OCI-LY7 (cell line): ENCODE results near the gene CTDNEP1. TPM values are rescaled to one million over a fixed set of nuclear protein-coding genes. Genes with fewer than 3 reads are reported as not detected.

ENCODE experiments used
- BruUV-seq: library from RNA; stranded (reverse); fragments of 400-500 nt; replicated peaks from 2 replicates; lab custom pipeline; 2021; lab: Mats Ljungman, UMichigan
- CTCF ChIA-PET: fragments of 300-600 bp; sonication (Branson Sonifier 250); formaldehyde crosslinking; loops from one replicate; lab custom pipeline; 2022; ENCODE audit warnings: antibody characterized with exemption; ENCODE audit not compliant: unreplicated experiment; lab: Charles Lee
- POLR2A ChIA-PET: fragments of 300-600 bp; sonication (Branson Sonifier 250); formaldehyde crosslinking; loops from one replicate; lab custom pipeline; 2022; ENCODE audit warnings: antibody characterized with exemption; lab: Charles Lee
- DNase-seq: peaks from one replicate; pipeline ENCODE4 v3.0.0-alpha.2; 2015; ENCODE audit warnings: low spot score
- H2AFZ ChIP-seq: fragments of 200-600 bp; sonication (generic), shearing (Covaris generic); 2 replicates; pipeline ENCODE4 v1.6.1; 2014; ENCODE audit warnings: mild to moderate bottlenecking, antibody characterized with exemption, low read length, moderate library complexity
- H3K27ac ChIP-seq: fragments of 200-600 bp; sonication (generic); 2 replicates; pipeline ENCODE4 v1.5.1; 2014; ENCODE audit warnings: mixed run types, low read depth, mild to moderate bottlenecking, moderate library complexity, low read length, inconsistent platforms; ENCODE audit not compliant: poor library complexity, severe bottlenecking
- H3K36me3 ChIP-seq: fragments of 200-600 bp; sonication (generic); 2 replicates; pipeline ENCODE4 v1.6.1; 2014; ENCODE audit warnings: mild to moderate bottlenecking, antibody characterized with exemption, low read length, moderate library complexity, mixed read lengths; ENCODE audit not compliant: insufficient read depth
- H3K4me1 ChIP-seq: fragments of 200-600 bp; sonication (generic); 2 replicates; pipeline ENCODE4 v1.5.1; 2014; ENCODE audit warnings: mild to moderate bottlenecking, low read length; ENCODE audit not compliant: insufficient read depth, poor library complexity, severe bottlenecking
- H3K4me2 ChIP-seq: fragments of 200-600 bp; sonication (generic); 2 replicates; pipeline ENCODE4 v1.6.1; 2014; ENCODE audit warnings: mild to moderate bottlenecking, low read length
- H3K4me3 ChIP-seq: fragments of 200-600 bp; sonication (generic); 2 replicates; pipeline ENCODE4 v1.5.1; 2014; ENCODE audit warnings: mild to moderate bottlenecking, low read depth, low read length; ENCODE audit not compliant: poor library complexity, severe bottlenecking
- H3K79me2 ChIP-seq: fragments of 200-600 bp; sonication (generic); 2 replicates; pipeline ENCODE4 v1.6.1; 2016; ENCODE audit warnings: low read depth, mild to moderate bottlenecking, low read length, moderate library complexity, mixed read lengths; ENCODE audit not compliant: insufficient read depth
- H3K9me2 ChIP-seq: fragments of 200-600 bp; sonication (generic); 2 replicates; pipeline ENCODE4 v1.6.1; 2016; ENCODE audit warnings: mild to moderate bottlenecking, low read length, mixed read lengths; ENCODE audit not compliant: insufficient read depth
- H3K9me3 ChIP-seq: fragments of 200-600 bp; sonication (generic); 2 replicates; pipeline ENCODE4 v1.6.1; 2014; ENCODE audit warnings: mild to moderate bottlenecking, mixed run types, low read length, mixed read lengths
- H4K20me1 ChIP-seq: fragments of 200-600 bp; sonication (generic); 2 replicates; pipeline ENCODE4 v1.6.1; 2014; ENCODE audit warnings: mild to moderate bottlenecking, antibody characterized with exemption, low read length, moderate library complexity, mixed read lengths; ENCODE audit not compliant: insufficient read depth
- CTCF ChIP-seq: fragments of 200-600 bp; sonication (generic); conservative IDR thresholded peaks from 2 replicates; pipeline ENCODE4 v1.5.1; 2014; ENCODE audit warnings: mild to moderate bottlenecking, antibody characterized with exemption, low read length, moderate library complexity, mixed read lengths
- EZH2phosphoT487 ChIP-seq: fragments of 200-600 bp; sonication (generic); IDR thresholded peaks from 2 replicates; pipeline ENCODE4 v1.6.1; 2018; ENCODE audit warnings: low read depth, borderline replicate concordance, mild to moderate bottlenecking, mixed run types, antibody characterized with exemption, low read length, moderate library complexity, mixed read lengths
- intact Hi-C: fragments of 100-400 bp; cut with micrococcal nuclease; formaldehyde crosslinking; loops from one replicate; pipeline ENCODE4 v1.10.0; 2022; ENCODE audit not compliant: unreplicated experiment
- total RNA-seq, 2 experiments: library from RNA; depleted of rRNA in 1 of 2; stranded (reverse); fragments of >200 nt in 1 of 2; shearing (Covaris generic) in 1 of 2; gene quantifications; 2 replicates each; pipeline ENCODE4 v1.2.3, GENCODE V29; 2014 to 2022

The CTDNEP1 gene
- total RNA-seq, 2 experiments from 2014 or later = 52.1 to 173 TPM

- Histone ChIP-seq H3K9me3 (no peaks in the 10 kb centered on the region), H3K36me3 (peaks cover 42% of the 10 kb centered on the region), H4K20me1 (no peaks in the 10 kb centered on the region), H3K79me2 (peaks cover 13% of the 10 kb centered on the region), H3K4me1 (peaks cover 51% of the 10 kb centered on the region), H3K27ac (peak within 1 kb of the TSS; percentile 71), H2AFZ (peak within 1 kb of the TSS; percentile 26; the same call in 1 of the 2 replicates), H3K4me2 (peak within 1 kb of the TSS; percentile 91), H3K4me3 (peak within 1 kb of the TSS; percentile 78), H3K9me2 (no peaks in the 10 kb centered on the region)
- TF ChIP-seq CTCF (no peak), EZH2phosphoT487 (no peak)
- TSS peak; percentile 45 for BruUV-seq
- peak; percentile 81 for DNase-seq
- ChIA-PET POLR2A (interaction anchor here (0.5 to 1.5 kb wide), 3 partner anchors 22 to 100 kb away, joined by 3 to 4 read pairs (median 4); partner anchors contain the start of gene GABARAP), CTCF (interaction anchor here (1.4 to 2.1 kb wide), 2 partner anchors 14 to 118 kb away, joined by 6 to 7 read pairs; partner anchors contain the start of gene DVL2)
- intact Hi-C loops = loop anchor here (2.0 kb wide), 1 partner anchor 77 kb away; no protein-coding TSS in a partner anchor
Observed at GRCh38 chr17:7219812-7220592, 31.5 kb downstream of the CTDNEP1 start, which contains the start of the genes ACADVL and DLG4. Gene ACADVL (plus strand): TSS chr17:7219938. CDS start chr17:7219985, 47 bp downstream. Gene DLG4 (minus strand): TSS chr17:7219836.

- peak overlapping the region; percentile 71 for H3K27ac ChIP-seq
- no TSS peak for BruUV-seq
- peaks cover 13% of the 10 kb centered on the region for H3K79me2 ChIP-seq
- peaks cover 37% of the 10 kb centered on the region for H3K36me3 ChIP-seq
- no peaks in the 10 kb centered on the region for H3K9me3 ChIP-seq
- peak overlapping the region; percentile 91 for H3K4me2 ChIP-seq
- peaks cover 56% of the 10 kb centered on the region for H3K4me1 ChIP-seq
- no peak for DNase-seq
- ChIA-PET CTCF (interaction anchor here (0.6 kb wide), 1 partner anchor 90 kb away, joined by 3 read pairs; no protein-coding TSS in a partner anchor), POLR2A (interaction anchor here (0.5 to 1.5 kb wide), 3 partner anchors 23 to 535 kb away, joined by 3 to 4 read pairs (median 3); partner anchors contain the start of gene GABARAP)
- no peaks in the 10 kb centered on the region for H3K9me2 ChIP-seq
- intact Hi-C loops = no loop called here
- no peaks in the 10 kb centered on the region for H4K20me1 ChIP-seq
- peak overlapping the region; percentile 26; the same call in 1 of the 2 replicates for H2AFZ ChIP-seq
- no peak for TF ChIP-seq EZH2phosphoT487
- peak overlapping the region; percentile 78 for H3K4me3 ChIP-seq
Observed at GRCh38 chr17:7219229-7219811, 32.2 kb downstream of the CTDNEP1 start.

GRCh38 chr17:7218758-7219157 lies 32.8 kb downstream of the CTDNEP1 start:
- Histone ChIP-seq H3K27ac (peak overlapping the region; percentile 71), H3K4me2 (peak overlapping the region; percentile 91), H3K79me2 (peaks cover 13% of the 10 kb centered on the region), H3K4me3 (no peak overlapping the region), H2AFZ (peak overlapping the region; percentile 26; the same call in 1 of the 2 replicates), H3K36me3 (peaks cover 31% of the 10 kb centered on the region), H4K20me1 (no peaks in the 10 kb centered on the region), H3K9me2 (no peaks in the 10 kb centered on the region), H3K4me1 (peaks cover 59% of the 10 kb centered on the region), H3K9me3 (no peaks in the 10 kb centered on the region)
- CTCF ChIA-PET = interaction anchor here (0.6 kb wide), 1 partner anchor 90 kb away, joined by 3 read pairs; no protein-coding TSS in a partner anchor
- no TSS peak for BruUV-seq
- POLR2A ChIA-PET = interaction anchor here (0.5 to 1.5 kb wide), 3 partner anchors 24 to 536 kb away, joined by 3 to 4 read pairs (median 3); partner anchors contain the start of gene GABARAP
- intact Hi-C loops = no loop called here
- no peak for DNase-seq
- TF ChIP-seq EZH2phosphoT487 (no peak), CTCF (no peak)
